Uterus (tissue), 4 donors: ENCODE data around the gene UBAP1. TPM values are rescaled to one million over a fixed set of nuclear protein-coding genes. Genes with fewer than 3 reads are reported as not detected.
"Not testable (repeated sequence)": the region's sequence is repeated elsewhere in the genome, so short reads cannot be mapped to it uniquely, and the experiment has no call there.

Experiments used
- DNase-seq, 2 donors: peaks; one replicate each; pipeline ENCODE4 v3.0.0-alpha.2; 2019 to 2020
- H3K27ac ChIP-seq, 2 donors: fragments of 200-600 bp; sonication (generic); 1 replicate in 1 of 2; 2 replicates in 1 of 2; pipeline ENCODE4 v1.5.1; 2016 to 2018
- H3K27me3 ChIP-seq, 2 donors: fragments of 200-600 bp; sonication (generic); one replicate each; pipeline ENCODE4 v1.5.1; 2018 to 2019; ENCODE audit warnings: control low read depth in 1 of 2
- H3K36me3 ChIP-seq, 2 donors: fragments of 200-600 bp; sonication (generic); one replicate each; pipeline ENCODE4 v1.5.1; 2019; ENCODE audit warnings: control low read depth in 1 of 2
- H3K4me1 ChIP-seq, 2 donors: fragments of 200-600 bp; sonication (generic); one replicate each; pipeline ENCODE4 v1.5.1; 2018 to 2019; ENCODE audit warnings: control low read depth in 1 of 2
- H3K4me3 ChIP-seq, 2 donors: fragments of 200-600 bp; sonication (generic); 1 replicate in 1 of 2; 2 replicates in 1 of 2; pipeline ENCODE4 v1.5.1; 2018 to 2019; ENCODE audit warnings: mild to moderate bottlenecking in 1 of 2
- H3K9me3 ChIP-seq, 2 donors: fragments of 200-600 bp; sonication (generic); one replicate each; pipeline ENCODE4 v1.5.1; 2019; ENCODE audit warnings: control low read depth in 1 of 2
- POLR2A ChIP-seq, 2 donors: fragments of 450-650 bp; IDR thresholded peaks; one replicate each; pipeline ENCODE4 v1.6.1; 2016; ENCODE audit warnings: antibody characterized with exemption in 2 of 2, mild to moderate bottlenecking in 1 of 2, moderate library complexity in 1 of 2
- intact Hi-C: fragments of 100-400 bp; cut with DNase I; formaldehyde crosslinking; loops from one replicate; pipeline ENCODE4 v1.15.1; 2023; ENCODE audit warnings: low total_unique reads
- total RNA-seq, 4 donors: library from RNA; depleted of rRNA in 3 of 4; stranded (reverse); fragments of >200 nt in 3 of 4; gene quantifications; one replicate each; pipeline versions ENCODE4 v1.1.0 to v1.2.4, GENCODE V29; 2014 to 2023
- TF ChIP-seq, protein P1 (sequence below), 4 experiments: fragments of 200-600 bp in 2 of 4; fragments of 450-650 bp in 2 of 4; sonication (generic) in 2 of 4; IDR thresholded peaks; one replicate each; pipeline ENCODE4 v1.5.1; 2016 to 2019; ENCODE audit warnings: antibody characterized with exemption in 4 of 4, mild to moderate bottlenecking in 2 of 4, moderate library complexity in 1 of 4
- donor health status: DM: yes; HTN: yes; CAD: no.

Gene UBAP1
- total RNA-seq, 4 donors from 2014 or later, result 17.1 to 60.4 (median 24.9) TPM

DNA sequence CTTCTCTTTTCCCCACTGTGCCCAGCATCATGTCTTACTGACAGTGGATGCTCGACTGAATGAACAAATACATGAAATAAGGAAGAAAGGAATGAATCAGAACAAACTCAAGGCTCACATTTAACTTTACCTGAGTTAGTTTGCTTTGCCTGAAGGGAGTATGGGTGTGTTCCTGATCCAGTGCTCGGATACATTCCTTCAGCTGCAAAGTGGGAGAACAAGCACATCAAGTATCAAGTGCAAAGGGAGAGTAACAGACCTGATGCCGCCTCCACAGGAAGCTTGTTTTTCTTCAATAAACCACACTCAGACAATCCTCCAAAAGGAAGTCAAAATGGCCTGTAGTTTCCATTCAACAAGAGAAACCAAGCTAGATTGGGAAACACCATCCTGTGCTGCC, 84.1 kb downstream of the UBAP1 start:
- no peak for DNase-seq
- H3K4me1 ChIP-seq, result no peaks in the 10 kb centered on the region
- H3K27me3 ChIP-seq, result no peaks in the 10 kb centered on the region
- intact Hi-C loops, result no loop called here
- no peak overlapping the region for H3K27ac ChIP-seq
- no peak overlapping the region for H3K4me3 ChIP-seq
- no peaks in the 10 kb centered on the region for H3K9me3 ChIP-seq
- TF ChIP-seq, protein P1, sequence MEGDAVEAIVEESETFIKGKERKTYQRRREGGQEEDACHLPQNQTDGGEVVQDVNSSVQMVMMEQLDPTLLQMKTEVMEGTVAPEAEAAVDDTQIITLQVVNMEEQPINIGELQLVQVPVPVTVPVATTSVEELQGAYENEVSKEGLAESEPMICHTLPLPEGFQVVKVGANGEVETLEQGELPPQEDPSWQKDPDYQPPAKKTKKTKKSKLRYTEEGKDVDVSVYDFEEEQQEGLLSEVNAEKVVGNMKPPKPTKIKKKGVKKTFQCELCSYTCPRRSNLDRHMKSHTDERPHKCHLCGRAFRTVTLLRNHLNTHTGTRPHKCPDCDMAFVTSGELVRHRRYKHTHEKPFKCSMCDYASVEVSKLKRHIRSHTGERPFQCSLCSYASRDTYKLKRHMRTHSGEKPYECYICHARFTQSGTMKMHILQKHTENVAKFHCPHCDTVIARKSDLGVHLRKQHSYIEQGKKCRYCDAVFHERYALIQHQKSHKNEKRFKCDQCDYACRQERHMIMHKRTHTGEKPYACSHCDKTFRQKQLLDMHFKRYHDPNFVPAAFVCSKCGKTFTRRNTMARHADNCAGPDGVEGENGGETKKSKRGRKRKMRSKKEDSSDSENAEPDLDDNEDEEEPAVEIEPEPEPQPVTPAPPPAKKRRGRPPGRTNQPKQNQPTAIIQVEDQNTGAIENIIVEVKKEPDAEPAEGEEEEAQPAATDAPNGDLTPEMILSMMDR (IDR thresholded peaks at IDR 0.05), result no peak
- no peak for TF ChIP-seq POLR2A (IDR thresholded peaks at IDR 0.05)
- no peaks in the 10 kb centered on the region for H3K36me3 ChIP-seq

GRCh38 chr9:34267660-34268059, 88.8 kb downstream of the UBAP1 start:
- Histone ChIP-seq H3K27me3 (no peaks in the 10 kb centered on the region), H3K27ac (no peak overlapping the region), H3K36me3 (no peaks in the 10 kb centered on the region), H3K9me3 (no peaks in the 10 kb centered on the region), H3K4me3 (no peak overlapping the region), H3K4me1 (no peaks in the 10 kb centered on the region)
- intact Hi-C loops, result no loop called here
- TF ChIP-seq, protein P1 (IDR thresholded peaks at IDR 0.05), result no peak
- no peak for TF ChIP-seq POLR2A (IDR thresholded peaks at IDR 0.05)
- no peak for DNase-seq

GRCh38 chr9:34271265-34272006, 92.6 kb downstream of the UBAP1 start:
- peak in 1 of 2 donors; percentile 28 for DNase-seq
- peak overlapping the region in 1 of 2 donors; percentile 26 for H3K27ac ChIP-seq
- H3K27me3 ChIP-seq, result no peaks in the 10 kb centered on the region
- H3K9me3 ChIP-seq, result no peaks in the 10 kb centered on the region
- intact Hi-C loops, result no loop called here
- TF ChIP-seq POLR2A (IDR thresholded peaks at IDR 0.05), result no peak
- TF ChIP-seq, protein P1 (IDR thresholded peaks at IDR 0.05), result no peak
- no peak overlapping the region for H3K4me3 ChIP-seq
- H3K4me1 ChIP-seq, result no peaks in the 10 kb centered on the region
- no peaks in the 10 kb centered on the region for H3K36me3 ChIP-seq

DNA sequence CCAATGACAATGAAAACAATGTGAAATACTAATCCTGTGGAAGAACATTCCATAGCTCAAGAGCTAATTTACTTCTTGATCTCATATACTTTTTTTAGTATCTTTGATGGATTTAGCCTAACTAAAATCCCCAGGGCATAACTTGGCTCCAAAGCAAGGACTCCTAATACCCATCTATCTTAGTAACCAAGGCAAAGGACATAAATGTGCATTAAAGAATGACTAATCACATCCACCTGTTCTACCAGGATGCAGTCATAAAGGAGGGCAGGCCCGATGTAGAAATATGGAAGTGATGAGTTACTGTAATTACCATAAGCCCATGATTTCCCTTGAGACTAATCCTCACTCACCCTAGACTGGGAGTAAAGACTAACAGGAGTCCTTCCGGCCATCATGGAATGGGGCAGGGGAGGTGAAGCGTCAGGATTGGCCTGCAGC, 93.3 kb downstream of the UBAP1 start:
- TF ChIP-seq, protein P1 (IDR thresholded peaks at IDR 0.05), result no peak
- no peak for TF ChIP-seq POLR2A (IDR thresholded peaks at IDR 0.05)
- Histone ChIP-seq H3K36me3 (no peaks in the 10 kb centered on the region), H3K27me3 (no peaks in the 10 kb centered on the region), H3K9me3 (no peaks in the 10 kb centered on the region), H3K4me1 (no peaks in the 10 kb centered on the region), H3K27ac (peak overlapping the region in 1 of 2 donors; percentile 26), H3K4me3 (no peak overlapping the region)
- intact Hi-C loops, result no loop called here
- DNase-seq, result no peak

DNA sequence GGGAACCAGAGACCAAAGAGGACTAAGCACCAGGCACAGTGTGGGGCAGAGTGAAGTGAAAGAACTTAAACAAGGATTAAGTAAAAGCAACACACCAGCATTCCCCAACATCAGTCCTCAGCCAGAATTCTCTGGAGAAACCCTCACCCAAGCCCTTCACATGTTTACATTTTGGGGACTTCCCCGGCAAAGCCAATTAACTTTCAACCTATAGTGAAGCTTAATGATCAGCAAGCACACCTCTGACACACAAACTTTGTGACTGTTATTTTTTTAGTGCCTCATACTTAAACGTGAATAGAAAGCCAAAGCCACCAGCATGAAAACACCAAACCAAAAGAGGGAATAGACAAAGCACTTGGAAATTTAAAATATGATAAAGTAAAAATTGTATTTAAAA, 94.7 kb downstream of the UBAP1 start:
- H3K4me1 ChIP-seq, H3K4me3 ChIP-seq, H3K36me3 ChIP-seq, DNase-seq, H3K27me3 ChIP-seq, H3K27ac ChIP-seq, intact Hi-C loops, H3K9me3 ChIP-seq: not testable (repeated sequence)
